Endothelial cell of umbilical vein (primary cell): ENCODE measurements around the gene SUCNR1. TPM values are rescaled to one million over a fixed set of nuclear protein-coding genes. Genes with fewer than 3 reads are reported as not detected.
A peak's percentile ranks its signal among the peaks of the same experiment; 100 is the strongest.

Experiments
- BruUV-seq: library from RNA; stranded (reverse); fragments of 400-500 nt; replicated peaks from 2 replicates; lab custom pipeline; 2021; lab: Mats Ljungman, UMichigan
- CTCF ChIA-PET: fragments of 300-600, 350-600 bp; sonication (Branson Sonifier 250); formaldehyde crosslinking; loops from one replicate; lab custom pipeline; 2021; ENCODE audit warnings: antibody characterized with exemption, inconsistent platforms; lab: Charles Lee
- POLR2A ChIA-PET: fragments of 300-600, 350-600 bp; sonication (Branson Sonifier 250); formaldehyde crosslinking; loops from one replicate; lab custom pipeline; 2021; ENCODE audit warnings: antibody characterized with exemption, inconsistent platforms; lab: Charles Lee
- DNase-seq: peaks from one replicate; pipeline ENCODE4 v3.0.0-alpha.2; 2011; ENCODE audit warnings: low read depth, low spot score
- FAIRE-seq: peaks from 2 replicates; lab custom pipeline; 2011; peaks lifted over from hg19 to GRCh38; lab: Jason Lieb, UNC
- H2AFZ ChIP-seq: 2 replicates; pipeline ENCODE4 v1.6.0; 2012; ENCODE audit warnings: low read depth, low read length, control low read depth, inconsistent platforms
- H3K27ac ChIP-seq: 2 replicates; pipeline ENCODE4 v1.5.1; 2011; ENCODE audit warnings: low read depth, mild to moderate bottlenecking, control low read depth, low read length, moderate library complexity; ENCODE audit not compliant: insufficient read depth
- H3K27me3 ChIP-seq, 2 experiments: 2 replicates each; pipeline versions ENCODE4 v1.6.0 to v1.6.1; 2011; ENCODE audit warnings: low read length in 2 of 2, mixed read lengths in 1 of 2; ENCODE audit not compliant: control insufficient read depth in 2 of 2, insufficient read depth in 2 of 2
- H3K36me3 ChIP-seq, 2 experiments: 2 replicates in 1 of 2; 3 replicates in 1 of 2; pipeline ENCODE4 v1.5.1; 2011; ENCODE audit warnings: low read length in 2 of 2, mild to moderate bottlenecking in 1 of 2, moderate library complexity in 1 of 2; ENCODE audit not compliant: control insufficient read depth in 2 of 2, insufficient read depth in 2 of 2; ENCODE audit errors: extremely low read depth in 1 of 2
- H3K4me1 ChIP-seq: 3 replicates; pipeline ENCODE4 v1.5.1; 2011; ENCODE audit warnings: mild to moderate bottlenecking, low read length; ENCODE audit not compliant: control insufficient read depth, insufficient read depth; ENCODE audit errors: extremely low read depth
- H3K4me2 ChIP-seq: 2 replicates; pipeline ENCODE4 v1.6.1; 2011; ENCODE audit warnings: low read length, control low read depth, mixed read lengths; ENCODE audit not compliant: insufficient read depth
- H3K4me3 ChIP-seq, 3 experiments: fragments of 200-600 bp in 1 of 3; sonication (generic), shearing (Covaris generic) in 1 of 3; replicated peaks in 1 of 3; 2 replicates each; pipeline ENCODE4 v1.5.1; 2011 to 2016; ENCODE audit warnings: control low read depth in 3 of 3, low read length in 3 of 3, mild to moderate bottlenecking in 2 of 3, inconsistent platforms in 1 of 3, low read depth in 1 of 3, moderate library complexity in 1 of 3; ENCODE audit not compliant: insufficient read depth in 1 of 3
- H3K79me2 ChIP-seq: 2 replicates; pipeline ENCODE4 v1.6.0; 2012; ENCODE audit warnings: low read length, inconsistent platforms; ENCODE audit not compliant: control insufficient read depth, insufficient read depth
- H3K9ac ChIP-seq: replicated peaks from 2 replicates; pipeline ENCODE3; 2011; ENCODE audit warnings: low read length, control low read depth; ENCODE audit not compliant: insufficient read depth; ENCODE audit errors: extremely low read depth
- H3K9me1 ChIP-seq: replicated peaks from 3 replicates; pipeline ENCODE4 v1.6.0; 2011; ENCODE audit warnings: mild to moderate bottlenecking, low read length; ENCODE audit not compliant: control insufficient read depth, insufficient read depth; ENCODE audit errors: extremely low read depth
- H3K9me3 ChIP-seq: replicated peaks from 2 replicates; pipeline ENCODE4 v1.5.1; 2012; ENCODE audit warnings: low read length, inconsistent platforms; ENCODE audit not compliant: control insufficient read depth, insufficient read depth
- H4K20me1 ChIP-seq: replicated peaks from 2 replicates; pipeline ENCODE3; 2011; ENCODE audit warnings: mild to moderate bottlenecking, low read length; ENCODE audit not compliant: control insufficient read depth, insufficient read depth; ENCODE audit errors: extremely low read depth
- CTCF ChIP-seq, 2 donors: IDR thresholded peaks; 1 replicate in 1 of 2; 2 replicates in 1 of 2; pipeline ENCODE4 v1.5.1; 2011; ENCODE audit warnings: low read length in 2 of 2, mild to moderate bottlenecking in 2 of 2, moderate library complexity in 2 of 2, control low read depth in 1 of 2, inconsistent platforms in 1 of 2, low read depth in 1 of 2; ENCODE audit not compliant: insufficient read depth in 1 of 2; ENCODE audit errors: extremely low read depth in 1 of 2
- FOS ChIP-seq: IDR thresholded peaks from 2 replicates; pipeline ENCODE4 v1.6.1; 2011; ENCODE audit warnings: mild to moderate bottlenecking, low read length, moderate library complexity, borderline replicate concordance; ENCODE audit not compliant: insufficient read depth
- GATA2 ChIP-seq: IDR thresholded peaks from 2 replicates; pipeline ENCODE4 v1.7.0; 2011; ENCODE audit warnings: low read depth, mild to moderate bottlenecking, moderate library complexity, mixed read lengths, low read length; ENCODE audit not compliant: insufficient read length, insufficient read depth
- MYC ChIP-seq: IDR thresholded peaks from one replicate; pipeline ENCODE4 v1.6.1; 2011; ENCODE audit warnings: mild to moderate bottlenecking, low read depth, low read length
- POLR2AphosphoS5 ChIP-seq: IDR thresholded peaks from 2 replicates; pipeline ENCODE4 v1.6.1; 2012; ENCODE audit warnings: low read depth, mild to moderate bottlenecking, control low read depth, low read length, moderate library complexity; ENCODE audit not compliant: insufficient read depth
- dilution Hi-C: fragments of 300-500 bp; cut with MboI; formaldehyde crosslinking; loops from one replicate; pipeline ENCODE4 v1.15.0; 2019; ENCODE audit warnings: low sequenced_read_pairs; ENCODE audit not compliant: extremely low pct_ligation_motif_present
- intact Hi-C: fragments of 100-400 bp; cut with micrococcal nuclease; formaldehyde crosslinking; loops from one replicate; pipeline ENCODE4 v1.10.0; 2022
- polyA plus RNA-seq, 4 experiments: library from polyadenylated mRNA; depleted of rRNA in 3 of 4; stranded (reverse) in 3 of 4; unstranded in 1 of 4; fragments of >200 nt; gene quantifications; 2 replicates each; pipeline versions ENCODE4 v1.2.1 to v1.2.3, GENCODE V29; 2011 to 2012; ENCODE audit warnings: missing spikeins in 1 of 4
- total RNA-seq: library from RNA; stranded (reverse); gene quantifications from 2 replicates; pipeline ENCODE4 v1.2.3, GENCODE V29; 2021

SUCNR1 gene
- total and polyA plus RNA-seq, 2 donors (not counting 3 experiments of a cell fraction or from before 2014, with no cell fraction given) = not detected

- Histone ChIP-seq H2AFZ (peak overlapping the region; percentile 35), H3K9ac (no peak overlapping the region), H3K4me3 (no peak overlapping the region), H3K9me3 (no peaks in the 10 kb centered on the region), H3K27ac (no peak overlapping the region), H3K79me2 (no peaks in the 10 kb centered on the region), H3K4me2 (no peak overlapping the region), H3K4me1 (peaks cover 12% of the 10 kb centered on the region), H3K27me3 (no peaks in the 10 kb centered on the region), H3K36me3 (no peaks in the 10 kb centered on the region), H4K20me1 (no peaks in the 10 kb centered on the region), H3K9me1 (no peaks in the 10 kb centered on the region)
- no peak for FAIRE-seq
- ChIA-PET POLR2A (no interaction called here), CTCF (interaction anchor here (0.5 to 1.6 kb wide), 6 partner anchors 8 to 351 kb away, joined by 3 to 6 read pairs (median 4); no protein-coding TSS in a partner anchor)
- DNase-seq = no peak
- BruUV-seq = no TSS peak
- TF ChIP-seq POLR2AphosphoS5 (no peak), MYC (no peak), FOS (no peak)
- dilution Hi-C loops (no loop called here), intact Hi-C loops (no loop called here)
Observed at GRCh38 chr3:151875759-151876158, 2.3 kb downstream of the SUCNR1 start.

GRCh38 chr3:151877269-151877668, 3.8 kb downstream of the SUCNR1 start:
- Histone ChIP-seq H3K4me3 (no peak overlapping the region), H3K9me1 (no peaks in the 10 kb centered on the region), H3K27ac (no peak overlapping the region), H3K9ac (no peak overlapping the region), H3K79me2 (no peaks in the 10 kb centered on the region), H4K20me1 (no peaks in the 10 kb centered on the region), H3K36me3 (no peaks in the 10 kb centered on the region), H3K9me3 (no peaks in the 10 kb centered on the region), H3K27me3 (no peaks in the 10 kb centered on the region), H2AFZ (no peak overlapping the region), H3K4me1 (peaks cover under 1% of the 10 kb centered on the region), H3K4me2 (no peak overlapping the region)
- CTCF ChIA-PET = interaction anchor here (0.5 to 1.6 kb wide), 3 partner anchors 41 to 1212 kb away, joined by 3 to 4 read pairs (median 3); no protein-coding TSS in a partner anchor
- intact Hi-C loops (no loop called here), dilution Hi-C loops (no loop called here)
- POLR2A ChIA-PET = no interaction called here
- FAIRE-seq (no peak), DNase-seq (no peak)
- BruUV-seq = no TSS peak
- TF ChIP-seq CTCF (IDR thresholded peaks at IDR 0.05; ENCODE audit: extremely low read depth in 1 of 2, insufficient read depth in 1 of 2, low read depth in 1 of 2, low read length in 2 of 2) = no peak
- no peak for TF ChIP-seq GATA2
